Prostate gland (tissue), 2 donors: ENCODE data around the gene SGCG.

Experiments used
- CTCF ChIP-seq, 4 experiments: fragments of 200-600 bp in 2 of 4; fragments of 450-650 bp in 2 of 4; sonication (generic) in 2 of 4; IDR thresholded peaks; 1 replicate in 3 of 4; 2 replicates in 1 of 4; pipeline ENCODE4 v1.5.1; 2016 to 2019; ENCODE audit warnings: antibody characterized with exemption in 4 of 4, mild to moderate bottlenecking in 2 of 4, moderate library complexity in 2 of 4
- POLR2A ChIP-seq: fragments of 450-650 bp; IDR thresholded peaks from one replicate; pipeline ENCODE4 v1.6.1; 2016; ENCODE audit warnings: antibody characterized with exemption, mild to moderate bottlenecking
- POLR2AphosphoS5 ChIP-seq: sonication (generic); formaldehyde crosslinking; IDR thresholded peaks from one replicate; pipeline ENCODE4 v1.6.1; 2017; ENCODE audit warnings: antibody characterized with exemption

DNA sequence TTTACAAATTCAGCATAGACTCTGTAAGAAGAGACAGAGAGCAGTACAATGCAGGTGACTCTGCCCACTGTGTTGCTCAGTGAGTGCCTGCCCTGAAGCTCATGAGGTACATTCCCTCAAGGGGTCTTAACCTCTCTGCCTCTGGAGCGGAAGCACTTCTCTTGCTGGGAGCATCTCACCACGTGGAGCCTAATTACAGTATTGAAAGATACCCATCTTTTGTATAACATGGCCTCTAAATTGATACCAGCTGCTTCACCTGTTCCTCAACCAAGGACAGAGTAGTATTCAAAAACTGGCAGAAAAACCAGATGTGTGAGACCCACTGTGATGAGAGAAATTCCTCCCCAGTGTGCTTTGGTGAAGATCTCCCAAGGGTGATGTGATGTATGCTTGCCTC is 175.6 kb downstream of the SGCG start:
- TF ChIP-seq CTCF (IDR thresholded peaks at IDR 0.05): no peak
- no peak for TF ChIP-seq POLR2A
- TF ChIP-seq POLR2AphosphoS5: no peak
